Body of pancreas (tissue), 4 donors: ENCODE measurements around the gene KLHDC8B. TPM values are rescaled to one million over a fixed set of nuclear protein-coding genes. Genes with fewer than 3 reads are reported as not detected.

Experiments used
- ATAC-seq: fragments of 150-250 bp; one replicate; pipeline ENCODE4 v1.9.1; 2016
- DNase-seq, 4 donors: peaks; one replicate each; pipeline ENCODE4 v3.0.0-alpha.2; 2019
- H3K27ac ChIP-seq, 4 donors: fragments of 200-600 bp; sonication (generic); 1 replicate in 3 of 4; 2 replicates in 1 of 4; pipeline versions ENCODE4 v1.5.1 to v1.6.1; 2016 to 2019; ENCODE audit warnings: mild to moderate bottlenecking in 1 of 4, mixed read lengths in 1 of 4, moderate library complexity in 1 of 4
- H3K27me3 ChIP-seq, 2 donors: fragments of 200-600 bp; sonication (generic); one replicate each; pipeline ENCODE4 v1.6.0; 2016; ENCODE audit warnings: mild to moderate bottlenecking in 1 of 2
- H3K36me3 ChIP-seq, 2 donors: fragments of 200-600 bp; sonication (generic); replicated peaks in 1 of 2; 2 replicates each; pipeline ENCODE4 v1.5.1; 2016; ENCODE audit warnings: low read depth in 2 of 2; ENCODE audit not compliant: insufficient read depth in 1 of 2
- H3K4me1 ChIP-seq: fragments of 200-600 bp; sonication (generic); one replicate; pipeline ENCODE4 v1.6.0; 2016
- H3K4me3 ChIP-seq, 2 donors: fragments of 200-600 bp; sonication (generic); 1 replicate in 1 of 2; 2 replicates in 1 of 2; pipeline ENCODE4 v1.5.1; 2016 to 2019
- H3K9me3 ChIP-seq, 3 donors: fragments of 200-600 bp; sonication (generic); 1 replicate in 2 of 3; 2 replicates in 1 of 3; pipeline ENCODE4 v1.5.1; 2016
- POLR2A ChIP-seq, 3 donors: fragments of 450-650 bp; IDR thresholded peaks; one replicate each; pipeline ENCODE4 v1.6.1; 2016; ENCODE audit warnings: antibody characterized with exemption in 3 of 3, mild to moderate bottlenecking in 2 of 3
- WGBS, 2 donors: methylation state at CpG; one replicate each; pipeline ENCODE4 v1.1.5; 2017; 5-methylcytosine and 5-hydroxymethylcytosine counted together
- intact Hi-C: fragments of 100-400 bp; cut with DNase I; formaldehyde crosslinking; loops from one replicate; pipeline ENCODE4 v1.15.1; 2023
- total RNA-seq, 2 donors: library from RNA; depleted of rRNA; stranded (reverse); fragments of >200 nt; gene quantifications; one replicate each; pipeline ENCODE4 v1.1.0, GENCODE V29; 2016
- TF ChIP-seq, protein P1 (sequence below), 7 experiments: fragments of 450-650 bp in 4 of 7; fragments of 200-600 bp in 3 of 7; sonication (generic) in 3 of 7; IDR thresholded peaks; one replicate each; pipeline ENCODE4 v1.5.1; 2016 to 2019; ENCODE audit warnings: antibody characterized with exemption in 7 of 7

KLHDC8B gene
- total RNA-seq, 2 donors from 2014 or later, result 19.5 to 22.1 TPM

DNA sequence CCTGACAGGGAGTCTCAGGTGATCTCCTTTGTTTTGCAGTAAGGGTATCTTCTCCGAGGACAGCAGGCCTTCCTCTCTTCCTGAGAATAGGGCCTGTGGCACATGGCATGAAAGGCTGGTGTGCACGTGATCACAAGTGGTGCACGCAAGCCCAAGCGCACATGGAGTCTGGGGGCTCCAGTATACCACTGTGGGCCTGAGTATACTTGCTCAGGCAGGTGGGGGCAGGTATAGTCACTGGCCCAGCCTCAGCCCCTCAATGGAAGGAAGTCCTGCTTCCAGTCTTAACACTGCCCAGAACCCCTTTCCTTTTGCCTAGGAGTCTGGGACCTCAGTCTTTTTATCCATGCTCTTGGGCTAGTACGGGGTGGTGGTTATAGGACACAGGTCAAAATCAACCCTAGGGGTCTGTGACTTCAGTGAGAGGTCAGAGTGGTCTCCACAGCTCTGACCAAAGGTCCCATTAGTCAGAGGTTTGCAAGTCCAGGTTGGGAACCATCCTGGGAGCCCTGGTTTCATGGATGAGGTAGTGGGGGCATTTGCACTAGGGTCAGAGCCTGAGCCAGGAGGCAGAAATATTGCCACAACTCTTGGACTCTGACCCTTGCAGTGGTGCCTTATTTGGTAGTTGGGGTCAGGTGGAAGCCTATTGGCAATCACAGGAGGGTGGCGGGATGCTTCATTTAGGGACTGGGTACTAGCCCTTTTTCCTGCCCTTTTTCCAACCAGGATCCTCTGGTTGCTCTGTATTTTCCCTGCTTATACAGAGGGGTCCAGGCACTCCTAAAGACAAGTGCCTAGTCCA is 4.4 kb upstream of the KLHDC8B start:
- Histone ChIP-seq H3K9me3 (no peaks in the 10 kb centered on the region), H3K27me3 (no peaks in the 10 kb centered on the region), H3K4me3 (peak overlapping the region in 1 of 2 donors; percentile 21), H3K4me1 (peaks cover 40% of the 10 kb centered on the region), H3K36me3 (peaks cover 0 to 6% of the 10 kb centered on the region in 2 donors), H3K27ac (peak overlapping the region in 3 of 4 donors; percentile 64 to 69 (median 67))
- TF ChIP-seq POLR2A (IDR thresholded peaks at IDR 0.05), result no peak
- TF ChIP-seq, protein P1, sequence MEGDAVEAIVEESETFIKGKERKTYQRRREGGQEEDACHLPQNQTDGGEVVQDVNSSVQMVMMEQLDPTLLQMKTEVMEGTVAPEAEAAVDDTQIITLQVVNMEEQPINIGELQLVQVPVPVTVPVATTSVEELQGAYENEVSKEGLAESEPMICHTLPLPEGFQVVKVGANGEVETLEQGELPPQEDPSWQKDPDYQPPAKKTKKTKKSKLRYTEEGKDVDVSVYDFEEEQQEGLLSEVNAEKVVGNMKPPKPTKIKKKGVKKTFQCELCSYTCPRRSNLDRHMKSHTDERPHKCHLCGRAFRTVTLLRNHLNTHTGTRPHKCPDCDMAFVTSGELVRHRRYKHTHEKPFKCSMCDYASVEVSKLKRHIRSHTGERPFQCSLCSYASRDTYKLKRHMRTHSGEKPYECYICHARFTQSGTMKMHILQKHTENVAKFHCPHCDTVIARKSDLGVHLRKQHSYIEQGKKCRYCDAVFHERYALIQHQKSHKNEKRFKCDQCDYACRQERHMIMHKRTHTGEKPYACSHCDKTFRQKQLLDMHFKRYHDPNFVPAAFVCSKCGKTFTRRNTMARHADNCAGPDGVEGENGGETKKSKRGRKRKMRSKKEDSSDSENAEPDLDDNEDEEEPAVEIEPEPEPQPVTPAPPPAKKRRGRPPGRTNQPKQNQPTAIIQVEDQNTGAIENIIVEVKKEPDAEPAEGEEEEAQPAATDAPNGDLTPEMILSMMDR (IDR thresholded peaks at IDR 0.05), result no peak
- 91 to 95% methylated on average over 4 to 6 of the region's 6 CpGs for WGBS, 2 donors
- DNase-seq (no peak), ATAC-seq (no peak)
- intact Hi-C loops, result no loop called here

DNA sequence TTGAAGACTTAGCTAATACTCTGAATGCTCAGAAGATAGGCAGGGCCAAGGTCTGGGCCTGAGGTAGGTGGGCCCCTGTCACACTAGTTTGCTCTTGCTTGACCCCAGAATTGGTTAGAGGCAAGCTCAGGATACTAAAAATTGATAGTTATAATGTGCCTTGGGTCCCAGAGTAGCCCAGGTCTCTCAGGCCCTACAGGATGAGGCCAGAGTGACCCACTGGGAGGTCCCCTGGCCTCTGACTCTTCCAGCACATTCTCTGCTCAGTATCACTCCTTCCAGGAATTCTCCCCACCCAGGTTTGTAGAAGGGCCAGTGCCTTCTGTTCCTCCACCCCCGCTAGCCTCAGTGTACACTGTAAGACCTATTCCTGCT is 667 bp upstream of the KLHDC8B start:
- peak overlapping the region in 3 of 4 donors; percentile 39 to 81 (median 78) for H3K27ac ChIP-seq
- H3K4me1 ChIP-seq, result peaks cover 45% of the 10 kb centered on the region
- WGBS, 2 donors, result 0% methylated on average over 1 of the region's 1 CpG
- intact Hi-C loops, result loop anchor here (10.0 kb wide), 1 partner anchor 104 kb away; the partner anchor contains the start of gene C3orf62
- no peaks in the 10 kb centered on the region for H3K27me3 ChIP-seq
- TF ChIP-seq, protein P1 (IDR thresholded peaks at IDR 0.05), result no peak
- no peak for TF ChIP-seq POLR2A (IDR thresholded peaks at IDR 0.05)
- peak overlapping the region in 1 of 2 donors; percentile 69 for H3K4me3 ChIP-seq
- no peak for DNase-seq
- ATAC-seq, result peak; percentile 6
- H3K36me3 ChIP-seq, result no peaks in the 10 kb centered on the region
- H3K9me3 ChIP-seq, result no peaks in the 10 kb centered on the region

DNA sequence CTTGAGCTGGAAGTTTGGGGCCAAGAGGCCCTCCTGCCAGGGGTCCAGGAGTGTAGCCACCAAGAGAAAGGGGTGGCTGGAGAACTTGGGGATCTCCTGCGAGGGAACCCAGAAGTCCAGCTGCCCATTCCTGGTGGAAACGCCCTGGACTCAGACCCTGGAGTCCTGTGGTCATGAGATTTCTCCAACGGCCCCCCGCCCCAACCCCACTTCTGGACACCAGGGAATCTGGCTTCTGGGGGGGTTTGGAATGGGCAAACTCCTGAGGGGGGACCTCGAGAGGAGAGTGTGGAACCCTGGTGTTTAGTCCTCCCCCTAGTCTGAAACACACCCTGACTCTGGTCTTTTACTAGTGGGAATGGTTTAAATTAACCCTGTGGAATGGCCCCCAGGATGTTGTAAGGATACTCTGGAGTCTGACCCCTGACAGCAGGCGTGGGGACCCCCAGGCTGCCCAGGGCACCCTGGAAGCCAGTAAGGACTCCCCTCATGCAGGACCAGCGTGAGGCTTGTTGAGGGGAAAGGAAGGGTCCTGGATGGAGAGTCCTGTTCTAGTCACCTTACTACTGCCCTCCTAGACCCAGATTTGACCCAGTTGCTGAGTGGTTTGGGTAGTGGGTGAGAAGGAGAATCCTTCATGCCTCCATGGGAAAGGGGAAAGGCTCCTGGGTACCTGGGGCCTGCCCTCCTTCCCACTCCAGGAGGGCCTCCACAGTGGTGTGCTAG is 540 bp downstream of the KLHDC8B start:
- peaks cover 36% of the 10 kb centered on the region for H3K4me1 ChIP-seq
- ATAC-seq, result no peak

DNA sequence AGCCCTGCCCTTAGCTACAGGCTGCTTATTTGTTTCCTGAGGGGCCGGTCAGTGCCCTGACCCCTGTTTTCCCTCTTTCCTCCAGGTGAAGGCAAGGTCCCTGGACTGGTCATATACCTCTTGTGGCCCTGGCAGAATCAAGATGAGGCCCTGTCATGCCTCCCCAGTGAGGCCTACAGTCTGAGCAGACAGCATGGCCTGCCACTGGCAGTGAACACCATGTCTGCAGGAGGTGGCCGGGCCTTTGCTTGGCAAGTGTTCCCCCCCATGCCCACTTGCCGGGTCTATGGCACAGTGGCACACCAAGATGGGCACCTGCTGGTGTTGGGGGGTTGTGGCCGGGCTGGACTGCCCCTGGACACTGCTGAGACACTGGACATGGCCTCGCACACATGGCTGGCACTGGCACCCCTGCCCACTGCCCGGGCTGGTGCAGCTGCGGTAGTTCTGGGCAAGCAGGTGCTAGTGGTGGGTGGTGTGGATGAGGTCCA is 1.2 kb downstream of the KLHDC8B start:
- WGBS, 2 donors, result 63 to 75% methylated on average over 1 to 6 of the region's 7 CpGs
- H3K36me3 ChIP-seq, result no peaks in the 10 kb centered on the region
- ATAC-seq (no peak), DNase-seq (peak in 1 of 4 donors; percentile 20)
- no peak for TF ChIP-seq POLR2A (IDR thresholded peaks at IDR 0.05)
- TF ChIP-seq, protein P1 (IDR thresholded peaks at IDR 0.05), result no peak
- H3K9me3 ChIP-seq, result no peaks in the 10 kb centered on the region
- peak overlapping the region in 3 of 4 donors; percentile 39 to 78 (median 53) for H3K27ac ChIP-seq
- intact Hi-C loops, result loop anchor here (10.0 kb wide), 1 partner anchor 102 kb away; the partner anchor contains the start of gene C3orf62
- no peaks in the 10 kb centered on the region for H3K27me3 ChIP-seq
- H3K4me3 ChIP-seq, result no peak overlapping the region
- H3K4me1 ChIP-seq, result peaks cover 35% of the 10 kb centered on the region

More for the DNA sequence above, 540 bp downstream of the KLHDC8B start:
- Histone ChIP-seq H3K4me3 (peak overlapping the region; percentile 51 to 69), H3K36me3 (no peaks in the 10 kb centered on the region), H3K9me3 (no peaks in the 10 kb centered on the region), H3K27me3 (no peaks in the 10 kb centered on the region), H3K27ac (peak overlapping the region; percentile 39 to 81 (median 59))
- no peak for DNase-seq
- 26 to 57% methylated on average over 3 to 7 of the region's 7 CpGs for WGBS, 2 donors
- intact Hi-C loops, result loop anchor here (10.0 kb wide), 1 partner anchor 103 kb away; the partner anchor contains the start of gene C3orf62
- TF ChIP-seq POLR2A (IDR thresholded peaks at IDR 0.05), result no peak
- TF ChIP-seq, protein P1 (IDR thresholded peaks at IDR 0.05), result no peak
